ENCODE data around the gene NUP98. TPM values are rescaled to one million over a fixed set of nuclear protein-coding genes. Genes with fewer than 3 reads are reported as not detected.
A peak's percentile ranks its signal among the peaks of the same experiment; 100 is the strongest.

The NUP98 gene
- total and polyA plus RNA-seq, 2 of the 13 experiments (the other 11 are each of a cell fraction or from before 2014, with no cell fraction given) = 76.6 to 85.3 TPM

DNA sequence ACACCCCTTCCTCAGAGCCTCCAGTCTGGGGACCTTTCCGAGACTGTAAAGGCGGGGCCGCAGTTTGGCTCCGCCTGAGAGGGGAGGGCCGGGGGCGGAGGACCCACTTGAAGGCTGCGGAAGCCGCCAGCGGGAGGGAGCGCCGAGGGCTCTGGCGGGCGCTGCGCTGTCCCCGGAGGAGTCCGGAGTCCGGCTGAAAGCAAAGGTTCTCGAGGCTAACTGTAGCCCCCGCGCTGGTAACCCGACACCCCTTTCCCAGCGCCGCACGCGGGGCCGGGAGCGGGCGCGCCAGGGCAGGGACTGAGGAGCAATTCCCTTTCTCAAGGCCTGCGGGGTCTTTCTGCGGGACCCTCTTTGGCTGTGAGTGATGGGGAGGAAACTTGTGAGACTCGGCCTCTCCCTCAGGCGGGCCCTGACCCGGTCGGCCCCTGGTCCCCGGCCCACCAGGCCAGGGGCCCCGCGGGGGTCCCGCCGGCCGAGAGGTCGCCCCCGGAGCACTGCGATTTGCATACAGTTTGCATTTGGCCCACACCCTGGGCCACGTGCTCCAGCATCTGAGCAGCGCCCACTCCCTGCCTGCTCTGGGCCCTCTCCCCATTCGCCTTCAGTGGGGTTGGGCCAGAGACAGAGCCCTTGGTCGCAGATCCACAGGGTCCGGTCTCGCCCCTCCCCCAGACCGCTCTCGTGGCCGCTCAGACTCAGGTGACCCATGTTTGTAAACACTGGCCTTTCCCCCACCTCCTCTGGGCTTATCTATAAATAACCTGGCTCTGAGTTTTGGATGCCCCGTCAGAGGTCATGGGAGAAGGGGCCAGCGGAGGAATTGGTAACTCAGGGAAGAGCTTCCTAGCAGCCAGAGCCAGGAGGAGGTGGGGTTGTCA, 155.0 kb downstream of the NUP98 start (continued):
- TF ChIP-seq NONO (IDR thresholded peaks at IDR 0.05) = no peak
- TF ChIP-seq NONO (CRISPR knock-in tag; conservative IDR thresholded peaks at IDR 0.05) = 0 out of 2 replicates have a peak, but pooled peaks have one; percentile 38
- no peak for TF ChIP-seq TCF7L2 (IDR thresholded peaks at IDR 0.05; ENCODE audit: low read depth, low read length)
- TF ChIP-seq, protein P1, sequence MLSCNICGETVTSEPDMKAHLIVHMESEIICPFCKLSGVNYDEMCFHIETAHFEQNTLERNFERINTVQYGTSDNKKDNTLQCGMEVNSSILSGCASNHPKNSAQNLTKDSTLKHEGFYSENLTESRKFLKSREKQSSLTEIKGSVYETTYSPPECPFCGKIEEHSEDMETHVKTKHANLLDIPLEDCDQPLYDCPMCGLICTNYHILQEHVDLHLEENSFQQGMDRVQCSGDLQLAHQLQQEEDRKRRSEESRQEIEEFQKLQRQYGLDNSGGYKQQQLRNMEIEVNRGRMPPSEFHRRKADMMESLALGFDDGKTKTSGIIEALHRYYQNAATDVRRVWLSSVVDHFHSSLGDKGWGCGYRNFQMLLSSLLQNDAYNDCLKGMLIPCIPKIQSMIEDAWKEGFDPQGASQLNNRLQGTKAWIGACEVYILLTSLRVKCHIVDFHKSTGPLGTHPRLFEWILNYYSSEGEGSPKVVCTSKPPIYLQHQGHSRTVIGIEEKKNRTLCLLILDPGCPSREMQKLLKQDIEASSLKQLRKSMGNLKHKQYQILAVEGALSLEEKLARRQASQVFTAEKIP (CRISPR knock-in tag; IDR thresholded peaks at IDR 0.05; ENCODE audit: borderline replicate concordance) = no peak
- TF ChIP-seq, protein P2, sequence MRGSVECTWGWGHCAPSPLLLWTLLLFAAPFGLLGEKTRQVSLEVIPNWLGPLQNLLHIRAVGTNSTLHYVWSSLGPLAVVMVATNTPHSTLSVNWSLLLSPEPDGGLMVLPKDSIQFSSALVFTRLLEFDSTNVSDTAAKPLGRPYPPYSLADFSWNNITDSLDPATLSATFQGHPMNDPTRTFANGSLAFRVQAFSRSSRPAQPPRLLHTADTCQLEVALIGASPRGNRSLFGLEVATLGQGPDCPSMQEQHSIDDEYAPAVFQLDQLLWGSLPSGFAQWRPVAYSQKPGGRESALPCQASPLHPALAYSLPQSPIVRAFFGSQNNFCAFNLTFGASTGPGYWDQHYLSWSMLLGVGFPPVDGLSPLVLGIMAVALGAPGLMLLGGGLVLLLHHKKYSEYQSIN (CRISPR knock-in tag; IDR thresholded peaks at IDR 0.05; ENCODE audit: borderline replicate concordance) = no peak
- 0 out of 2 replicates have a peak, but pooled peaks have one; percentile 70 for TF ChIP-seq ZNF160 (CRISPR knock-in tag; IDR thresholded peaks at IDR 0.05)
- no peak for TF ChIP-seq FOXM1 (CRISPR knock-in tag; IDR thresholded peaks at IDR 0.05)
- TF ChIP-seq ZNF224 (CRISPR knock-in tag; IDR thresholded peaks at IDR 0.05) = no peak
- TF ChIP-seq MXD4 (CRISPR knock-in tag; IDR thresholded peaks at IDR 0.05) = peak; percentile 26; the same call in 1 of the 2 replicates
- no peak for TF ChIP-seq ATAD3A (CRISPR knock-in tag; IDR thresholded peaks at IDR 0.05)
- no peak for TF ChIP-seq KDM6A (CRISPR knock-in tag; IDR thresholded peaks at IDR 0.05; ENCODE audit: low read depth)
- TF ChIP-seq, protein P3, sequence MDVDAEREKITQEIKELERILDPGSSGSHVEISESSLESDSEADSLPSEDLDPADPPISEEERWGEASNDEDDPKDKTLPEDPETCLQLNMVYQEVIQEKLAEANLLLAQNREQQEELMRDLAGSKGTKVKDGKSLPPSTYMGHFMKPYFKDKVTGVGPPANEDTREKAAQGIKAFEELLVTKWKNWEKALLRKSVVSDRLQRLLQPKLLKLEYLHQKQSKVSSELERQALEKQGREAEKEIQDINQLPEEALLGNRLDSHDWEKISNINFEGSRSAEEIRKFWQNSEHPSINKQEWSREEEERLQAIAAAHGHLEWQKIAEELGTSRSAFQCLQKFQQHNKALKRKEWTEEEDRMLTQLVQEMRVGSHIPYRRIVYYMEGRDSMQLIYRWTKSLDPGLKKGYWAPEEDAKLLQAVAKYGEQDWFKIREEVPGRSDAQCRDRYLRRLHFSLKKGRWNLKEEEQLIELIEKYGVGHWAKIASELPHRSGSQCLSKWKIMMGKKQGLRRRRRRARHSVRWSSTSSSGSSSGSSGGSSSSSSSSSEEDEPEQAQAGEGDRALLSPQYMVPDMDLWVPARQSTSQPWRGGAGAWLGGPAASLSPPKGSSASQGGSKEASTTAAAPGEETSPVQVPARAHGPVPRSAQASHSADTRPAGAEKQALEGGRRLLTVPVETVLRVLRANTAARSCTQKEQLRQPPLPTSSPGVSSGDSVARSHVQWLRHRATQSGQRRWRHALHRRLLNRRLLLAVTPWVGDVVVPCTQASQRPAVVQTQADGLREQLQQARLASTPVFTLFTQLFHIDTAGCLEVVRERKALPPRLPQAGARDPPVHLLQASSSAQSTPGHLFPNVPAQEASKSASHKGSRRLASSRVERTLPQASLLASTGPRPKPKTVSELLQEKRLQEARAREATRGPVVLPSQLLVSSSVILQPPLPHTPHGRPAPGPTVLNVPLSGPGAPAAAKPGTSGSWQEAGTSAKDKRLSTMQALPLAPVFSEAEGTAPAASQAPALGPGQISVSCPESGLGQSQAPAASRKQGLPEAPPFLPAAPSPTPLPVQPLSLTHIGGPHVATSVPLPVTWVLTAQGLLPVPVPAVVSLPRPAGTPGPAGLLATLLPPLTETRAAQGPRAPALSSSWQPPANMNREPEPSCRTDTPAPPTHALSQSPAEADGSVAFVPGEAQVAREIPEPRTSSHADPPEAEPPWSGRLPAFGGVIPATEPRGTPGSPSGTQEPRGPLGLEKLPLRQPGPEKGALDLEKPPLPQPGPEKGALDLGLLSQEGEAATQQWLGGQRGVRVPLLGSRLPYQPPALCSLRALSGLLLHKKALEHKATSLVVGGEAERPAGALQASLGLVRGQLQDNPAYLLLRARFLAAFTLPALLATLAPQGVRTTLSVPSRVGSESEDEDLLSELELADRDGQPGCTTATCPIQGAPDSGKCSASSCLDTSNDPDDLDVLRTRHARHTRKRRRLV (CRISPR knock-in tag; IDR thresholded peaks at IDR 0.05) = peak; percentile 54; the same call in 1 of the 2 replicates
- no peak for TF ChIP-seq PCBP2 (optimal IDR thresholded peaks at IDR 0.05; ENCODE audit: low read depth, low read length, poor library complexity, severe bottlenecking)
- peak; percentile 96 for TF ChIP-seq HNRNPLL (IDR thresholded peaks at IDR 0.05; ENCODE audit: low read depth, low read length, poor library complexity, severe bottlenecking)
- no peak for TF ChIP-seq HNRNPH1 (optimal IDR thresholded peaks at IDR 0.05; ENCODE audit: low read depth, low read length)
- no peak for TF ChIP-seq ZNF180 (CRISPR knock-in tag; IDR thresholded peaks at IDR 0.05; ENCODE audit: borderline replicate concordance, low read depth)
- no peak for TF ChIP-seq EED (CRISPR knock-in tag; IDR thresholded peaks at IDR 0.05)
- no peak; the same call in 1 of the 2 replicates for TF ChIP-seq ZNF790 (CRISPR knock-in tag; IDR thresholded peaks at IDR 0.05; ENCODE audit: borderline replicate concordance)
